Body of pancreas (tissue), 4 donors: Measurements from ENCODE around the gene ZNF777.

ENCODE experiments used
- POLR2A ChIP-seq, 3 donors: fragments of 450-650 bp; IDR thresholded peaks; one replicate each; pipeline ENCODE4 v1.6.1; 2016; ENCODE audit warnings: antibody characterized with exemption in 3 of 3, mild to moderate bottlenecking in 2 of 3
- TF ChIP-seq, protein P1 (sequence below), 7 experiments: fragments of 450-650 bp in 4 of 7; fragments of 200-600 bp in 3 of 7; sonication (generic) in 3 of 7; IDR thresholded peaks; one replicate each; pipeline ENCODE4 v1.5.1; 2016 to 2019; ENCODE audit warnings: antibody characterized with exemption in 7 of 7

DNA sequence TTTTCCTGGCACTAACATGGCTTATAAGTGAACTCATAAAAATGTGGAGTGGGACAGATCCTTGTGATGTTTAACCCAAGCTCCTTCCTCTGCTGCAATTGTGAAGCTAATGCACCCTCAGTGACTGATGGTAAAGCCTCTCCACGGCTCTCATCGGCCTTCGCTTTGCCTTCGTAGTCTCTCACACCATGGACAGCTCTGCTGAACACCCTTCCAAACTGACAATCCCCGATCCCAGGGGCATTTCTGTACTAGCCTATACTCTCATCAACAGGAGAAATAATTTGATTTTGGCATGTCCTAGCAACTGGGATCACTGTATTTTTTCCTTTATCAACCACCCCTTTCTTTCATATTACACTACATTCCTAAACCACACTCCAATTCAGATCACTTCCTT is 6.1 kb downstream of the ZNF777 start:
- TF ChIP-seq, protein P1, sequence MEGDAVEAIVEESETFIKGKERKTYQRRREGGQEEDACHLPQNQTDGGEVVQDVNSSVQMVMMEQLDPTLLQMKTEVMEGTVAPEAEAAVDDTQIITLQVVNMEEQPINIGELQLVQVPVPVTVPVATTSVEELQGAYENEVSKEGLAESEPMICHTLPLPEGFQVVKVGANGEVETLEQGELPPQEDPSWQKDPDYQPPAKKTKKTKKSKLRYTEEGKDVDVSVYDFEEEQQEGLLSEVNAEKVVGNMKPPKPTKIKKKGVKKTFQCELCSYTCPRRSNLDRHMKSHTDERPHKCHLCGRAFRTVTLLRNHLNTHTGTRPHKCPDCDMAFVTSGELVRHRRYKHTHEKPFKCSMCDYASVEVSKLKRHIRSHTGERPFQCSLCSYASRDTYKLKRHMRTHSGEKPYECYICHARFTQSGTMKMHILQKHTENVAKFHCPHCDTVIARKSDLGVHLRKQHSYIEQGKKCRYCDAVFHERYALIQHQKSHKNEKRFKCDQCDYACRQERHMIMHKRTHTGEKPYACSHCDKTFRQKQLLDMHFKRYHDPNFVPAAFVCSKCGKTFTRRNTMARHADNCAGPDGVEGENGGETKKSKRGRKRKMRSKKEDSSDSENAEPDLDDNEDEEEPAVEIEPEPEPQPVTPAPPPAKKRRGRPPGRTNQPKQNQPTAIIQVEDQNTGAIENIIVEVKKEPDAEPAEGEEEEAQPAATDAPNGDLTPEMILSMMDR (IDR thresholded peaks at IDR 0.05): no peak
- TF ChIP-seq POLR2A (IDR thresholded peaks at IDR 0.05): no peak
